Uterus (tissue), 2 donors: ENCODE data around the gene LAMB2.

ENCODE experiments used
- POLR2A ChIP-seq, 2 donors: fragments of 450-650 bp; IDR thresholded peaks; one replicate each; pipeline ENCODE4 v1.6.1; 2016; ENCODE audit warnings: antibody characterized with exemption in 2 of 2, mild to moderate bottlenecking in 1 of 2, moderate library complexity in 1 of 2
- TF ChIP-seq, protein P1 (sequence below), 4 experiments: fragments of 200-600 bp in 2 of 4; fragments of 450-650 bp in 2 of 4; sonication (generic) in 2 of 4; IDR thresholded peaks; one replicate each; pipeline ENCODE4 v1.5.1; 2016 to 2019; ENCODE audit warnings: antibody characterized with exemption in 4 of 4, mild to moderate bottlenecking in 2 of 4, moderate library complexity in 1 of 4

DNA sequence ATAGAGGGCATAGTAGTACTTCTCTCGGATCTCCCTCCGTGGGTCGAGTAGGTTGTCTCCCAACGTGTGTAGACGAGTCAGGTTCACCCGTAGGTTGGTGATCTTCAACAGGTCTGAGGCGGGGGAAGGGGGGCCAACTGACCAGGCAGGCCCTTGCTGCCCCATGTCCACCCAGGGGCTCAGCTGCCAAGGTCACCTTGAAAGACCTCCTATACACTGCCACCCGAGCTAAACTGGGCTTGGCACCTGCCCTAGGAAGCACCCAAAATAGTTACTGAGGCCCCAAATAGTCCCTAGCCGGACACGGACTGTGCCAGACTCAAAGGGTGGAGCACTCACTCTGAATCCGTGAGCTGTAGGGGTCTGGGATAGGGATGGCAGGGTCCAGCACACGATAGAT lies 1.8 kb downstream of the LAMB2 start:
- TF ChIP-seq, protein P1, sequence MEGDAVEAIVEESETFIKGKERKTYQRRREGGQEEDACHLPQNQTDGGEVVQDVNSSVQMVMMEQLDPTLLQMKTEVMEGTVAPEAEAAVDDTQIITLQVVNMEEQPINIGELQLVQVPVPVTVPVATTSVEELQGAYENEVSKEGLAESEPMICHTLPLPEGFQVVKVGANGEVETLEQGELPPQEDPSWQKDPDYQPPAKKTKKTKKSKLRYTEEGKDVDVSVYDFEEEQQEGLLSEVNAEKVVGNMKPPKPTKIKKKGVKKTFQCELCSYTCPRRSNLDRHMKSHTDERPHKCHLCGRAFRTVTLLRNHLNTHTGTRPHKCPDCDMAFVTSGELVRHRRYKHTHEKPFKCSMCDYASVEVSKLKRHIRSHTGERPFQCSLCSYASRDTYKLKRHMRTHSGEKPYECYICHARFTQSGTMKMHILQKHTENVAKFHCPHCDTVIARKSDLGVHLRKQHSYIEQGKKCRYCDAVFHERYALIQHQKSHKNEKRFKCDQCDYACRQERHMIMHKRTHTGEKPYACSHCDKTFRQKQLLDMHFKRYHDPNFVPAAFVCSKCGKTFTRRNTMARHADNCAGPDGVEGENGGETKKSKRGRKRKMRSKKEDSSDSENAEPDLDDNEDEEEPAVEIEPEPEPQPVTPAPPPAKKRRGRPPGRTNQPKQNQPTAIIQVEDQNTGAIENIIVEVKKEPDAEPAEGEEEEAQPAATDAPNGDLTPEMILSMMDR (IDR thresholded peaks at IDR 0.05), result no peak
- TF ChIP-seq POLR2A (IDR thresholded peaks at IDR 0.05), result no peak
